PC-9 (cell line): ENCODE data around the gene VCL.

Experiments used
- EZH2 ChIP-seq: fragments of 200-600 bp; sonication (generic); IDR thresholded peaks from 2 replicates; pipeline ENCODE4 v1.8.0; 2017; ENCODE audit warnings: antibody characterized with exemption, low read depth
- TF ChIP-seq, protein P1 (sequence below): fragments of 200-600 bp; sonication (generic); conservative IDR thresholded peaks from 2 replicates; pipeline ENCODE4 v1.6.1; 2017; ENCODE audit warnings: mixed run types, antibody characterized with exemption, mild to moderate bottlenecking, moderate library complexity

- TF ChIP-seq EZH2 = no peak
- TF ChIP-seq, protein P1, sequence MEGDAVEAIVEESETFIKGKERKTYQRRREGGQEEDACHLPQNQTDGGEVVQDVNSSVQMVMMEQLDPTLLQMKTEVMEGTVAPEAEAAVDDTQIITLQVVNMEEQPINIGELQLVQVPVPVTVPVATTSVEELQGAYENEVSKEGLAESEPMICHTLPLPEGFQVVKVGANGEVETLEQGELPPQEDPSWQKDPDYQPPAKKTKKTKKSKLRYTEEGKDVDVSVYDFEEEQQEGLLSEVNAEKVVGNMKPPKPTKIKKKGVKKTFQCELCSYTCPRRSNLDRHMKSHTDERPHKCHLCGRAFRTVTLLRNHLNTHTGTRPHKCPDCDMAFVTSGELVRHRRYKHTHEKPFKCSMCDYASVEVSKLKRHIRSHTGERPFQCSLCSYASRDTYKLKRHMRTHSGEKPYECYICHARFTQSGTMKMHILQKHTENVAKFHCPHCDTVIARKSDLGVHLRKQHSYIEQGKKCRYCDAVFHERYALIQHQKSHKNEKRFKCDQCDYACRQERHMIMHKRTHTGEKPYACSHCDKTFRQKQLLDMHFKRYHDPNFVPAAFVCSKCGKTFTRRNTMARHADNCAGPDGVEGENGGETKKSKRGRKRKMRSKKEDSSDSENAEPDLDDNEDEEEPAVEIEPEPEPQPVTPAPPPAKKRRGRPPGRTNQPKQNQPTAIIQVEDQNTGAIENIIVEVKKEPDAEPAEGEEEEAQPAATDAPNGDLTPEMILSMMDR = no peak
Measured at GRCh38 chr10:73974309-73974946, 23.5 kb upstream of the VCL start.
